GM19324 (cell line): ENCODE results near the gene UBE2D4.
A peak's percentile ranks its signal among the peaks of the same experiment; 100 is the strongest.
"Not testable (repeated sequence)": the region's sequence is repeated elsewhere in the genome, so short reads cannot be mapped to it uniquely, and the experiment has no call there.

ENCODE experiments used
- ATAC-seq: cut with Tn5 transposase; IDR thresholded peaks from one replicate; pipeline ENCODE4 v1.9.1; 2021; ENCODE audit warnings: mild to moderate bottlenecking, moderate library complexity; ENCODE audit not compliant: unreplicated experiment, low FRiP score

The UBE2D4 gene

GRCh38 chr7:43960933-43961332 is 34.7 kb downstream of the UBE2D4 start:
- ATAC-seq, result no peak

- not testable (repeated sequence) for ATAC-seq
Observed at GRCh38 chr7:43966392-43966791, 40.2 kb downstream of the UBE2D4 start.

GRCh38 chr7:43968172-43969040 is 42.2 kb downstream of the UBE2D4 start:
- not testable (repeated sequence) for ATAC-seq

- ATAC-seq, result not testable (repeated sequence)
Observed at GRCh38 chr7:43969586-43969985, 43.4 kb downstream of the UBE2D4 start.

- not testable (repeated sequence) for ATAC-seq
Observed at GRCh38 chr7:43970698-43971097, 44.5 kb downstream of the UBE2D4 start.

- ATAC-seq, result not testable (repeated sequence)
Observed at GRCh38 chr7:43974033-43974573, 47.9 kb downstream of the UBE2D4 start.

- ATAC-seq, result not testable (repeated sequence)
Observed at GRCh38 chr7:43974725-43975482, 48.7 kb downstream of the UBE2D4 start.

- ATAC-seq, result no peak
Observed at GRCh38 chr7:43977525-43977924, 51.3 kb downstream of the UBE2D4 start.

- not testable (repeated sequence) for ATAC-seq
Observed at GRCh38 chr7:43978102-43978501, 51.9 kb downstream of the UBE2D4 start.

GRCh38 chr7:43982848-43983247 is 56.6 kb downstream of the UBE2D4 start:
- not testable (repeated sequence) for ATAC-seq

GRCh38 chr7:43983736-43984135 is 57.5 kb downstream of the UBE2D4 start:
- ATAC-seq, result not testable (repeated sequence)

GRCh38 chr7:43985904-43986864 is 59.9 kb downstream of the UBE2D4 start:
- ATAC-seq, result peak; percentile 61

- ATAC-seq, result not testable (repeated sequence)
Observed at GRCh38 chr7:43987476-43987875, 61.2 kb downstream of the UBE2D4 start.

- ATAC-seq, result not testable (repeated sequence)
Observed at GRCh38 chr7:43990011-43990585, 63.9 kb downstream of the UBE2D4 start.

GRCh38 chr7:43990829-43991228 is 64.6 kb downstream of the UBE2D4 start:
- ATAC-seq, result not testable (repeated sequence)

- ATAC-seq, result not testable (repeated sequence)
Observed at GRCh38 chr7:43992896-43993295, 66.7 kb downstream of the UBE2D4 start.

GRCh38 chr7:43994681-43995080 is 68.4 kb downstream of the UBE2D4 start:
- not testable (repeated sequence) for ATAC-seq

- not testable (repeated sequence) for ATAC-seq
Observed at GRCh38 chr7:43997532-43997931, 71.3 kb downstream of the UBE2D4 start, which contains the start of gene SPDYE1. Gene SPDYE1, plus strand, starts transcription at chr7:43997897. Its CDS starts 2,053 bp downstream, at chr7:43999950.
